ENCODE results near the gene TMEM214. TPM values are rescaled to one million over a fixed set of nuclear protein-coding genes. Genes with fewer than 3 reads are reported as not detected.

The TMEM214 gene
- total RNA-seq, 1 experiment from 2014 or later = 77.8 TPM

GRCh38 chr2:27085673-27086089, 52.9 kb downstream of the TMEM214 start:
- H3K4me1 ChIP-seq (ENCODE audit: control insufficient read depth, insufficient read depth, low read length) = peaks cover 7% of the 10 kb centered on the region
- no peaks in the 10 kb centered on the region for H3K36me3 ChIP-seq (ENCODE audit: control insufficient read depth, insufficient read depth, low read length)
- peak; percentile 76 for ATAC-seq
- no peaks in the 10 kb centered on the region for H3K9me3 ChIP-seq (ENCODE audit: control insufficient read depth, insufficient read depth, low read depth, low read length)
- no TSS peak for BruUV-seq (replicated peaks)
- CTCF ChIA-PET = interaction anchor here (2.0 kb wide), 1 partner anchor 124 kb away, joined by 5 read pairs; no protein-coding TSS in a partner anchor
- intact Hi-C loops (cut with micrococcal nuclease; ENCODE audit: unreplicated experiment) (loop anchor here (10.0 kb wide), 1 partner anchor 121 kb away; no protein-coding TSS in a partner anchor), in situ Hi-C loops (cut with HindIII; ENCODE audit: low pct_unique_long_range_greater_than_20kb, low sequenced_read_pairs) (no loop called here)
- peak; percentile 42 for DNase-seq (ENCODE audit: low read depth, low spot score)
- H3K4me3 ChIP-seq (ENCODE audit: low read depth in 2 of 2, low read length in 2 of 2) = peak overlapping the region; percentile 61 to 62
- no peak for TF ChIP-seq POLR2AphosphoS5 (IDR thresholded peaks at IDR 0.05; ENCODE audit: low read depth, low read length)
- no peak for TF ChIP-seq REST (IDR thresholded peaks at IDR 0.05; ENCODE audit: insufficient read depth in 1 of 2, low read depth in 2 of 2, low read length in 1 of 2)
- no peak for TF ChIP-seq SIN3A (IDR thresholded peaks at IDR 0.05; ENCODE audit: borderline replicate concordance, insufficient read depth, low read depth, low read length)
- TF ChIP-seq TCF7L2 (IDR thresholded peaks at IDR 0.05; ENCODE audit: low read depth, low read length) = no peak
- TF ChIP-seq CTCF (IDR thresholded peaks at IDR 0.05) = no peak; the same call in 1 of the 2 replicates
- H3K27me3 ChIP-seq (ENCODE audit: control insufficient read depth, insufficient read depth, low read length) = no peaks in the 10 kb centered on the region
- peak overlapping the region; percentile 70 for H3K27ac ChIP-seq (ENCODE audit: low read length)
- POLR2A ChIA-PET = no interaction called here

DNA sequence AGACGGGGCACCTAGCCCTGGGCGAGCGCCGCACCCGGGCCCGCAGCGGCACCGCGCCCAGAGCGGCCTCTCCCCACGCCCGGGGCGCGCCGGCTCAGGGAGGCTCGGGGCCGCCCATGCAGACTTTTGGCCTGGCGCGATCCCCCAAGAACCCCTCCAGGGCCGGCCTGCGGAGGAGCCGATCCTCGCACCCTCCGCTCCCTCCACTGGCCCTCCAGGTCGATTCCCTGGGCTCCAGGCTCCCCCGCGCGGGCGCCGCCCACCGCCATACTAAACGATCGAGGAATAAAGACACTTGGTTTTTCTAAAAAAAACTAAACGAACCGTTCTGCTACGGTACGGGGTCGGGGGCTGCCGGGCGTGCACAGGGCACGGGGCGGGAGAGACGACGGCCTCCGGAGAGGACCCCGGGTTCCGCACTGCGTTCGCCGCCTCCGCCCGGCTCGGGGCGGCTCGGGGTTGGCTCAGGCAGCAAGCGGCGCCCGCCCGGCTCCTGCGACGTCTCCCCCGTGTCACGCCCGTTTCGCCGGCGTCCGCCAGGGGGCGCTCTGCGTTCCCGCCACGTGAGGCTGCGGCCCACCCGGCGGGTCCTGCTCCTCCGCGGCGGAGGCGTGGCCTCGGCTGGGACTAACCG, 53.4 kb downstream of the TMEM214 start:
- no TSS peak for BruUV-seq (replicated peaks)
- in situ Hi-C loops (cut with HindIII; ENCODE audit: low pct_unique_long_range_greater_than_20kb, low sequenced_read_pairs) = no loop called here
- intact Hi-C loops (cut with micrococcal nuclease; ENCODE audit: unreplicated experiment) = loop anchor here (10.0 kb wide), 1 partner anchor 121 kb away; no protein-coding TSS in a partner anchor
- ATAC-seq (peak; percentile 90), DNase-seq (ENCODE audit: low read depth, low spot score) (peak; percentile 59)
- TF ChIP-seq POLR2AphosphoS5 (IDR thresholded peaks at IDR 0.05; ENCODE audit: low read depth, low read length) (no peak; the same call in 1 of the 2 replicates), SIN3A (IDR thresholded peaks at IDR 0.05; ENCODE audit: borderline replicate concordance, insufficient read depth, low read depth, low read length) (no peak), CTCF (IDR thresholded peaks at IDR 0.05) (peak; percentile 97), TCF7L2 (IDR thresholded peaks at IDR 0.05; ENCODE audit: low read depth, low read length) (no peak), REST (IDR thresholded peaks at IDR 0.05; ENCODE audit: insufficient read depth in 1 of 2, low read depth in 2 of 2, low read length in 1 of 2) (0 out of 4 replicates have a peak, but pooled peaks of 1 of the 2 experiments have one; percentile 21)
- ChIA-PET POLR2A (no interaction called here), CTCF (interaction anchor here (2.0 kb wide), 1 partner anchor 124 kb away, joined by 5 read pairs; no protein-coding TSS in a partner anchor)
- Histone ChIP-seq H3K4me1 (ENCODE audit: control insufficient read depth, insufficient read depth, low read length) (peaks cover 7% of the 10 kb centered on the region), H3K27ac (ENCODE audit: low read length) (peak overlapping the region; percentile 70), H3K4me3 (ENCODE audit: low read depth in 2 of 2, low read length in 2 of 2) (peak overlapping the region; percentile 61 to 62), H3K27me3 (ENCODE audit: control insufficient read depth, insufficient read depth, low read length) (no peaks in the 10 kb centered on the region), H3K9me3 (ENCODE audit: control insufficient read depth, insufficient read depth, low read depth, low read length) (no peaks in the 10 kb centered on the region), H3K36me3 (ENCODE audit: control insufficient read depth, insufficient read depth, low read length) (no peaks in the 10 kb centered on the region)
